Naive thymus-derived CD4-positive, alpha-beta T cell (primary cell): ENCODE measurements around the gene CCBE1. TPM values are rescaled to one million over a fixed set of nuclear protein-coding genes. Genes with fewer than 3 reads are reported as not detected.

Experiments
- ATAC-seq: fragments of 150-1000 bp; cut with Tn5 transposase; 2 replicates; pipeline ENCODE4 v1.10.0; 2021; ENCODE audit warnings: mild to moderate bottlenecking, moderate library complexity
- CTCF ChIA-PET: fragments of 350-600 bp; sonication (Branson Sonifier 250); formaldehyde crosslinking; loops from one replicate; lab custom pipeline; 2021; ENCODE audit warnings: antibody characterized with exemption; lab: Charles Lee
- POLR2A ChIA-PET: fragments of 350-600 bp; sonication (Branson Sonifier 250); formaldehyde crosslinking; loops from one replicate; lab custom pipeline; 2021; ENCODE audit warnings: antibody characterized with exemption, inconsistent platforms; lab: Charles Lee
- DNase-seq, 9 donors: peaks; one replicate each; pipeline versions ENCODE4 v3.0.0 to v3.0.0-alpha.2; 2020 to 2022; ENCODE audit warnings: mixed read lengths in 1 of 9
- H3K27ac ChIP-seq: one replicate; pipeline ENCODE4 v1.7.0; 2013; ENCODE audit warnings: mild to moderate bottlenecking, low read depth, low read length, moderate library complexity
- H3K27me3 ChIP-seq, 2 donors: one replicate each; pipeline ENCODE4 v1.7.0; 2013; ENCODE audit warnings: low read length in 2 of 2, mild to moderate bottlenecking in 2 of 2, moderate library complexity in 2 of 2; ENCODE audit not compliant: control insufficient read depth in 2 of 2, insufficient read depth in 2 of 2
- H3K36me3 ChIP-seq, 3 experiments: 1 replicate in 2 of 3; 2 replicates in 1 of 3; pipeline ENCODE4 v1.7.0; 2013; ENCODE audit warnings: low read length in 3 of 3, mild to moderate bottlenecking in 3 of 3, moderate library complexity in 1 of 3; ENCODE audit not compliant: insufficient read depth in 3 of 3, control insufficient read depth in 2 of 3
- H3K4me1 ChIP-seq, 2 donors: one replicate each; pipeline ENCODE4 v1.7.0; 2013; ENCODE audit warnings: low read length in 2 of 2, mild to moderate bottlenecking in 2 of 2, moderate library complexity in 1 of 2; ENCODE audit not compliant: control insufficient read depth in 2 of 2, insufficient read depth in 2 of 2
- H3K4me3 ChIP-seq: 2 replicates; pipeline ENCODE4 v1.7.0; 2013; ENCODE audit warnings: mild to moderate bottlenecking, low read length
- H3K9me3 ChIP-seq, 3 experiments: 1 replicate in 2 of 3; 2 replicates in 1 of 3; pipeline ENCODE4 v1.7.0; 2013; ENCODE audit warnings: low read length in 3 of 3; ENCODE audit not compliant: control insufficient read depth in 2 of 3
- H3K27ac Mint-ChIP-seq, 9 donors: one replicate each; pipeline ENCODE4 v1.8.0; 2020 to 2022; ENCODE audit warnings: mixed read lengths in 9 of 9, mild to moderate bottlenecking in 8 of 9, moderate library complexity in 5 of 9, inconsistent platforms in 2 of 9
- H3K27me3 Mint-ChIP-seq, 5 donors: one replicate each; pipeline ENCODE4 v1.8.0; 2021 to 2022; ENCODE audit warnings: mixed read lengths in 5 of 5, mild to moderate bottlenecking in 1 of 5
- H3K36me3 Mint-ChIP-seq, 5 donors: one replicate each; pipeline ENCODE4 v1.8.0; 2020 to 2022; ENCODE audit warnings: mixed read lengths in 5 of 5, mild to moderate bottlenecking in 3 of 5, inconsistent platforms in 1 of 5
- H3K4me1 Mint-ChIP-seq, 7 donors: one replicate each; pipeline ENCODE4 v1.8.0; 2020 to 2022; ENCODE audit warnings: mixed read lengths in 7 of 7, mild to moderate bottlenecking in 3 of 7, inconsistent platforms in 1 of 7
- H3K4me3 Mint-ChIP-seq, 10 donors: one replicate each; pipeline ENCODE4 v1.8.0; 2020 to 2022; ENCODE audit warnings: mild to moderate bottlenecking in 10 of 10, mixed read lengths in 10 of 10, moderate library complexity in 6 of 10, inconsistent platforms in 2 of 10
- H3K9me3 Mint-ChIP-seq, 11 donors: one replicate each; pipeline ENCODE4 v1.8.0; 2020 to 2022; ENCODE audit warnings: mixed read lengths in 11 of 11, mild to moderate bottlenecking in 4 of 11, inconsistent platforms in 1 of 11, moderate library complexity in 1 of 11
- intact Hi-C, 2 donors: fragments of 100-400 bp; cut with micrococcal nuclease; formaldehyde crosslinking; loops; one replicate each; pipeline ENCODE4 v1.15.1; 2023
- polyA plus RNA-seq, 2 donors: library from polyadenylated mRNA; unstranded; fragments of 300-500 nt; fragmentation: Illumina TruSeq; gene quantifications; one replicate each; pipeline ENCODE4 v1.2.3, GENCODE V29; 2021
- total RNA-seq, 6 experiments: library from RNA in 5 of 6; stranded (reverse) in 5 of 6; gene quantifications; 1 replicate in 5 of 6; 2 replicates in 1 of 6; pipeline ENCODE4 v1.2.3 and lab custom pipeline; 2021 to 2026

CCBE1 gene
- total and polyA plus RNA-seq, 7 experiments from 2014 or later: not detected

GRCh38 chr18:59610546-59611140 is 86.6 kb downstream of the CCBE1 start:
- no peak overlapping the region for H3K4me3 Mint-ChIP-seq
- DNase-seq (no peak), ATAC-seq (no peak)
- intact Hi-C loops: no loop called here
- CTCF ChIA-PET: interaction anchor here (0.7 kb wide), 1 partner anchor 13 kb away, joined by 3 read pairs; no protein-coding TSS in a partner anchor
- H3K9me3 Mint-ChIP-seq: peaks cover 0 to 7% (median 0%) of the 10 kb centered on the region in 11 donors
- Histone ChIP-seq H3K4me3 (no peak overlapping the region), H3K36me3 (no peaks in the 10 kb centered on the region), H3K9me3 (no peaks in the 10 kb centered on the region), H3K27ac (no peak overlapping the region), H3K27me3 (no peaks in the 10 kb centered on the region), H3K4me1 (no peaks in the 10 kb centered on the region)
- no peak overlapping the region for H3K27ac Mint-ChIP-seq
- no peaks in the 10 kb centered on the region for H3K36me3 Mint-ChIP-seq
- no peaks in the 10 kb centered on the region for H3K4me1 Mint-ChIP-seq
- POLR2A ChIA-PET: no interaction called here
- peaks cover 0 to 3% (median 0%) of the 10 kb centered on the region in 5 donors for H3K27me3 Mint-ChIP-seq

- intact Hi-C loops: no loop called here
- H3K9me3 Mint-ChIP-seq: peaks cover 0 to 7% (median 0%) of the 10 kb centered on the region in 11 donors
- H3K4me1 Mint-ChIP-seq: no peaks in the 10 kb centered on the region
- Histone ChIP-seq H3K4me3 (no peak overlapping the region), H3K4me1 (no peaks in the 10 kb centered on the region), H3K36me3 (no peaks in the 10 kb centered on the region), H3K27ac (no peak overlapping the region), H3K9me3 (no peaks in the 10 kb centered on the region), H3K27me3 (no peaks in the 10 kb centered on the region)
- no peaks in the 10 kb centered on the region for H3K36me3 Mint-ChIP-seq
- no peak overlapping the region for H3K27ac Mint-ChIP-seq
- H3K4me3 Mint-ChIP-seq: no peak overlapping the region
- ChIA-PET POLR2A (no interaction called here), CTCF (no interaction called here)
- ATAC-seq: no peak
- peaks cover 0 to 2% (median 0%) of the 10 kb centered on the region in 5 donors for H3K27me3 Mint-ChIP-seq
- DNase-seq: no peak
Measured at GRCh38 chr18:59609654-59610053, 87.6 kb downstream of the CCBE1 start.

GRCh38 chr18:59607471-59607870 is 89.8 kb downstream of the CCBE1 start:
- ChIA-PET POLR2A (no interaction called here), CTCF (no interaction called here)
- DNase-seq (no peak), ATAC-seq (no peak)
- H3K36me3 Mint-ChIP-seq: no peaks in the 10 kb centered on the region
- intact Hi-C loops: no loop called here
- no peak overlapping the region for H3K4me3 Mint-ChIP-seq
- H3K4me1 ChIP-seq: no peaks in the 10 kb centered on the region
- H3K9me3 Mint-ChIP-seq: peaks cover 0 to 7% (median 0%) of the 10 kb centered on the region in 11 donors
- no peaks in the 10 kb centered on the region for H3K4me1 Mint-ChIP-seq
- no peaks in the 10 kb centered on the region for H3K27me3 Mint-ChIP-seq
- H3K9me3 ChIP-seq: no peaks in the 10 kb centered on the region
- no peak overlapping the region for H3K27ac Mint-ChIP-seq
- H3K36me3 ChIP-seq: no peaks in the 10 kb centered on the region
- no peak overlapping the region for H3K27ac ChIP-seq
- H3K4me3 ChIP-seq: no peak overlapping the region
- no peaks in the 10 kb centered on the region for H3K27me3 ChIP-seq

GRCh38 chr18:59607078-59607379 is 90.2 kb downstream of the CCBE1 start:
- intact Hi-C loops: no loop called here
- Mint-ChIP-seq H3K27me3 (no peaks in the 10 kb centered on the region), H3K4me1 (no peaks in the 10 kb centered on the region), H3K27ac (no peak overlapping the region), H3K36me3 (no peaks in the 10 kb centered on the region), H3K9me3 (peaks cover 0 to 7% (median 0%) of the 10 kb centered on the region in 11 donors), H3K4me3 (no peak overlapping the region)
- Histone ChIP-seq H3K27ac (no peak overlapping the region), H3K27me3 (no peaks in the 10 kb centered on the region), H3K36me3 (no peaks in the 10 kb centered on the region), H3K9me3 (no peaks in the 10 kb centered on the region), H3K4me1 (no peaks in the 10 kb centered on the region), H3K4me3 (no peak overlapping the region)
- ChIA-PET POLR2A (no interaction called here), CTCF (no interaction called here)
- DNase-seq (no peak), ATAC-seq (no peak)

GRCh38 chr18:59606193-59607077 is 90.8 kb downstream of the CCBE1 start:
- Histone ChIP-seq H3K36me3 (no peaks in the 10 kb centered on the region), H3K4me1 (no peaks in the 10 kb centered on the region), H3K27me3 (no peaks in the 10 kb centered on the region), H3K9me3 (no peaks in the 10 kb centered on the region), H3K27ac (no peak overlapping the region), H3K4me3 (no peak overlapping the region)
- H3K4me3 Mint-ChIP-seq: no peak overlapping the region
- no peaks in the 10 kb centered on the region for H3K27me3 Mint-ChIP-seq
- no peaks in the 10 kb centered on the region for H3K4me1 Mint-ChIP-seq
- DNase-seq (no peak), ATAC-seq (no peak)
- no peak overlapping the region for H3K27ac Mint-ChIP-seq
- H3K36me3 Mint-ChIP-seq: no peaks in the 10 kb centered on the region
- H3K9me3 Mint-ChIP-seq: peaks cover 0 to 7% (median 0%) of the 10 kb centered on the region in 11 donors
- ChIA-PET POLR2A (no interaction called here), CTCF (no interaction called here)
- intact Hi-C loops: no loop called here

GRCh38 chr18:59605633-59606192 is 91.5 kb downstream of the CCBE1 start:
- no peaks in the 10 kb centered on the region for H3K36me3 ChIP-seq
- POLR2A ChIA-PET: no interaction called here
- intact Hi-C loops: no loop called here
- H3K4me1 ChIP-seq: no peaks in the 10 kb centered on the region
- DNase-seq (no peak), ATAC-seq (no peak)
- no peak overlapping the region for H3K4me3 ChIP-seq
- CTCF ChIA-PET: no interaction called here
- no peak overlapping the region for H3K27ac ChIP-seq
- H3K4me1 Mint-ChIP-seq: no peaks in the 10 kb centered on the region
- H3K27me3 Mint-ChIP-seq: no peaks in the 10 kb centered on the region
- H3K27ac Mint-ChIP-seq: no peak overlapping the region
- H3K4me3 Mint-ChIP-seq: no peak overlapping the region
- no peaks in the 10 kb centered on the region for H3K27me3 ChIP-seq
- H3K9me3 ChIP-seq: no peaks in the 10 kb centered on the region
- peaks cover 0 to 7% (median 0%) of the 10 kb centered on the region in 11 donors for H3K9me3 Mint-ChIP-seq
- no peaks in the 10 kb centered on the region for H3K36me3 Mint-ChIP-seq
